Renal cortical epithelial cell (primary cell): ENCODE results near the gene NOLC1. TPM values are rescaled to one million over a fixed set of nuclear protein-coding genes. Genes with fewer than 3 reads are reported as not detected.
"Not testable (repeated sequence)": the region's sequence is repeated elsewhere in the genome, so short reads cannot be mapped to it uniquely, and the experiment has no call there.

Source experiments
- DNase-seq: peaks from one replicate; pipeline ENCODE4 v3.0.0-alpha.2; 2011; ENCODE audit warnings: low read depth
- total RNA-seq: library from RNA; depleted of rRNA; stranded (reverse); fragments of >200 nt; gene quantifications from 2 replicates; pipeline ENCODE4 v1.2.3, GENCODE V29; 2014

NOLC1 gene
- total RNA-seq, 1 donor from 2014 or later, result 57.6 TPM

GRCh38 chr10:102153093-102153620 is 968 bp downstream of the NOLC1 start:
- no peak for DNase-seq

DNA sequence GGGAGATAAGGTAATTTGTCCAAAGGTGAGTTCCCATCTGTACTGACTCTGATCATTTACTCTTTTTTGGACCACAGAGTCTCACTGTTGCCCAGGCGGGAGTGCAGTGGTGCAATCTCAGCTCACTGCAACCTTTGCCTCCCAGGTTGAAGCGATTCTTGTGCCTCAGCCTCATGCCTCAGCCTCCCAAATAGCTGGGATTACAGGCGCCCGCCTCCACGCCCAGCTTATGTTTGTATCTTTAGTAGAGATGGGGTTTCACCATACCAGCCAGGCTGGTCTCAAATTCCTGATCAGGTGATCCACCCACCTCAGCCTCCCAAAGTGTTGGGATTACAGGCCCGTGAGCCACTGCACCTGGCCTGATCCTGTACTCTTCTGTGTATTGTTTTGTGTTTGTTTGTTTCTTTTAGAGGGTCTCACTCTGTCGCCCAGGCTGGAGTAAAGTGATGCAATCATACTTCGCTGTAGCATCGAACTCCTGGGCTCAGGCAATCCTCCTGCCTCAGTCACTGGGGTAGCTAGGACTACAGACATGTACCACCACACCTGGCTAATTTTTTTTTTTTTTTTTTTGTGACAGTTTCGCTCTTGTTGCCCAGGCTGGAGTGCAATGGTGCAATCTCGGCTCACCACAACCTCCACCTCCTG is 2.4 kb downstream of the NOLC1 start:
- no peak for DNase-seq

GRCh38 chr10:102157224-102157623 is 5.0 kb downstream of the NOLC1 start:
- DNase-seq, result no peak

DNA sequence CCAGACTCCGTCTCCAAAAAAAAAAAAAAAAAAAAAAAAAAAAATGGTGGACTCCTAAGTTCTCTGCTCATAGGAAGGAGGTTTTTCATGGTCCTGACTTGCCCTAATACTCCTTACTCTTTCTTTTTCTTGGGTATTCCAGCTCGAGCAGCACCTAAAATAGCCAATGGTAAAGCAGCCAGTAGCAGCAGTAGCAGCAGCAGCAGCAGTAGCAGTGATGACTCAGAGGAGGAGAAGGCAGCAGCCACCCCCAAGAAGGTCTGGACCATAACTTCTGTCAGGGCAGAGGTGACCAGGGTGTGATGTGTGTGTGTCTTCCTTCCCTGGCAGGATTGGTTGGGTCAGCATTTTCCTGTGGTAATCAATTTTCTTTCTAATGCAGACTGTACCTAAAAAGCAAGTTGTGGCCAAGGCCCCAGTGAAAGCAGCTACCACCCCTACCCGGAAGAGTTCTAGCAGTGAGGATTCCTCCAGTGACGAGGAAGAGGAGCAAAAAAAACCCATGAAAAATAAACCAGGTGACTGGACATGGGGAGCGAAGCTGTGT is 6.9 kb downstream of the NOLC1 start:
- DNase-seq, result no peak

DNA sequence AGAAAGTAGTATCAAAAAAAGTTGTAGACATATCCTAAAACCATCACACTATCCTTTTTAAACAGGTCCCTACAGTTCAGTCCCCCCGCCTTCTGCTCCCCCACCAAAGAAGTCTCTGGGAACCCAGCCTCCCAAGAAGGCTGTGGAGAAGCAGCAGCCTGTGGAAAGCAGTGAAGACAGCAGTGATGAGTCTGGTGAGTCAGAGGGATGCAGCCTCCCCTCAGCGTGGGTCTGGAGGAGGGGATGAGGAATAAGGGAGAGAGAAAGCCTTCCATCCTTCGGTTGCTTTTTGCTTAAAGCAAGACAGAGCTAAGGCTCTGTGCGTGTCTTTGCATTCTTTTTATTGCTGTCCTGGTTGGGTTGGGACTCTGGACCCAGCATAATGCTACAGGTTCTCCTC is 7.6 kb downstream of the NOLC1 start:
- no peak for DNase-seq

DNA sequence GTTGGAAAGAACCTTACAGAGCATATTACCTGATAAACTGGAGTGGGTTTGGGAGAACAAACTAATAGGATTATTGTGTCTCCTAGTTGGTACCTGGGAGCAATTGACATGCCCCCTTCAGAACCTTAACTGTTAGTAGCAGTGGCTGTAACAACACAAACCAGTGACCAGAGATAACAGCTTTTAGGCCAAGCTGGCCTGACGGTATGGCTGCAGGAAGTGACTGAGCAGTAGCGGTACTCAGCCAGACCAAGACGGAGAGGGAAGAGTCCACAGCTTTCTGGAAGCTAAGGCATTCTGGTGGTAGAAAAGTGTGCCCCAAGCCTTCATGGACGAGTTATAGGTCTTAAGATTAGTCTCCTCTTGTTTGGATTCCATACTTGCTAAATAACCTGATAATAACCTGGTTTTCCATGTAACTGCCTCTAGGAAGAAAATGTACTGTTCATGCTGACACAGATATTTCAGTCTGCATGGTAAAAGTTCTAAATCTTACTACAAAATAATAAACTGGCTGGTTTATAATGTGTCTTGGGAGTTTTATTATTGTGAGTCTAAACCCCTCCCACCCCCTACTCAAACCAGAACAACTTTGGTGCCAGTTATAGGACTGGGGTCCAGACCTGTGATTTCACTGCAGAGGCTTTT is 11.3 kb downstream of the NOLC1 start:
- DNase-seq, result no peak

DNA sequence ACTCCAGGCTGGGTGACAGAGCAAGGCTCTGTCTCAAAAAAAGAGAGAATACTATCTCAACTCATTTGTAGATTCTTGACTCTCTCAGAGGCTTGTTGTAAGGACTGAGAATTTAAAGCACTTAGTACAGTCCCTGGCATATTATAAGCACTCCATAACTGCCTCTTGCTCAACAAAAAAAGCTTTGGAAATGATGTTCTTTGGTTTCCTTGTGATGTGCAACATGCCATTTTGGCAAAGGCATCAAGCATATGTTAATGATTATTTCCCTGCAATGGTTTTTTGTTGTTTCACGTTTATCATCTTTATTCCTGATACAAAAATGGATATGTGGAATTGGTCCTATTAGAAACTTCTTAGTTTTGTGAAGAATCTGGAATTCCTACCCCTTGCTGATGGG is 15.7 kb downstream of the NOLC1 start:
- DNase-seq, result no peak

DNA sequence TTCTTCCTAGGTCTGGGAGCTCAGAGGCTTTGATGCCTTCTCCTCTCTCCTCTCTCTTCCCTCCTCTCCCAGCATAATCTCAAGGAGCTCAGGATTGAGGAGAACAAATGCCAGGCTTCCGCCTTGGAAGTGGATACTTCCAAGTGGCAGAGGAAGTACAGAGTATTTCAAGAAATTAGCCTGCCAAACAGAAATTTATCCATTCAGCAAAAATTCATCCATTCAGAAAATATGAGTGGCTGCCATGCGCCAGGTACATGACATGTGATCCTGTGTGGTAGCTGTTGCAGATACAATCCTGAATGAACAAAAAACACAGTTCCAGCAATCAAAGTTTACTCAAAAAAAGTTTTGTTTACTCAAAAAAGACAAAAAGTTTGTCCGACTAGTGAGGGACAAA is 18.4 kb downstream of the NOLC1 start:
- DNase-seq, result no peak

DNA sequence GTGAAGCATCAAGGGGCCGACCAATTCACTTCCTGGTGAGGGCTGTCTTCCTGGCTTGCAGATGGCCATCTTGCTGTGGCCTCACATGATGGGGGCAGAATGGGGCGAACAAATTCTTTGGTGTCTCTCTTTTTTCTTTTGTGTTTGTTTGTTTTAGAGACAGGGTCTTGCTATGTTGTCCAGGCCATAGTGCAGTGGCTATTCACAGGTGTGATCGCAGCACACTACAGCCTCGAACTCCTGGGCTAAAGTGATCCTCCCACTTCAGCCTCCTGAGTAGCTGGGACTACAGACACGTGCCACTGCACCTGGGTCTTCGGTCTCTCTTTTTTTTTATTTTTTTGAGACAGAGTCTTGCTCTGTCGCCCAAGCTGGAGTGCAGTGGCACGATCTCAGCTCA is 20.1 kb downstream of the NOLC1 start:
- no peak for DNase-seq

DNA sequence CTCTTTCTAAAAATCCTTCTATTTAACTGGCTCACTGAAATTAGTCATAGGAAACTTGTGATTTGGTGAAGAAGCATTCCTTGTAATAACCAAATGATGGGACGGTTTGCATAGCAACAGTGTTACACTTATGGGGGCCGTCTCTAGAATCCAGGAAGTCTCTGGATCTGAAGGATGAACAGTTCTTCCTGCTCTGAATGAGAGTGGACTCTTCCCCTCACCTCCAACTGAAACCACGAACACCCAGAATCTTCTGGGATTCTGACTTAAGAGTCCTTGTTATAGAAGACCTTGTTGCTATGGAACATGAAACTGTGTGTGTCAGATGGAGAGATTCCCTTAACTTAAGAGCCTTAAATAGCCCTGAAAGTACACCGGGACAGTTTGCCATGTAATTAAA is 23.2 kb downstream of the NOLC1 start:
- no peak for DNase-seq

DNA sequence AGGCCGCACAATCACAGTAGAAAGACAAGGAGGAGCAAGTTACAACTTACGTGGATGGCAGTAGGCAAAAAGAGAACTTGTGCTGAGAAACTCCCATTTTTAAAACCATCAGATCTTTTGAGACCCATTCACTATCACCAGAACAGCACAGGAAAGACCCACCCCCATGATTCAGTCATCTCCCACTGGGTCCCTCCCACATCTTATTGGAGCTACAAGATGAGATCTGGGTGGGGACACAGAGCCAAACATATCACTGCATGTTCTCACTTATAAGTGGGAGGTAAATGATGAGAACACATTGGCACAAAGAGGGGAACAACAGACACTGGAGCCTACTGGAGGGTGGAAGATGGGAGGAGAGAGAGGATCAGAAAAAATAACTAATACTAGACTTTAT is 32.4 kb downstream of the NOLC1 start:
- no peak for DNase-seq

- no peak for DNase-seq
Observed at GRCh38 chr10:102185272-102185671, 33.1 kb downstream of the NOLC1 start.

- no peak for DNase-seq
Observed at GRCh38 chr10:102185811-102186527, 33.8 kb downstream of the NOLC1 start.

- DNase-seq, result no peak
Observed at GRCh38 chr10:102188298-102188940, 36.2 kb downstream of the NOLC1 start.

DNA sequence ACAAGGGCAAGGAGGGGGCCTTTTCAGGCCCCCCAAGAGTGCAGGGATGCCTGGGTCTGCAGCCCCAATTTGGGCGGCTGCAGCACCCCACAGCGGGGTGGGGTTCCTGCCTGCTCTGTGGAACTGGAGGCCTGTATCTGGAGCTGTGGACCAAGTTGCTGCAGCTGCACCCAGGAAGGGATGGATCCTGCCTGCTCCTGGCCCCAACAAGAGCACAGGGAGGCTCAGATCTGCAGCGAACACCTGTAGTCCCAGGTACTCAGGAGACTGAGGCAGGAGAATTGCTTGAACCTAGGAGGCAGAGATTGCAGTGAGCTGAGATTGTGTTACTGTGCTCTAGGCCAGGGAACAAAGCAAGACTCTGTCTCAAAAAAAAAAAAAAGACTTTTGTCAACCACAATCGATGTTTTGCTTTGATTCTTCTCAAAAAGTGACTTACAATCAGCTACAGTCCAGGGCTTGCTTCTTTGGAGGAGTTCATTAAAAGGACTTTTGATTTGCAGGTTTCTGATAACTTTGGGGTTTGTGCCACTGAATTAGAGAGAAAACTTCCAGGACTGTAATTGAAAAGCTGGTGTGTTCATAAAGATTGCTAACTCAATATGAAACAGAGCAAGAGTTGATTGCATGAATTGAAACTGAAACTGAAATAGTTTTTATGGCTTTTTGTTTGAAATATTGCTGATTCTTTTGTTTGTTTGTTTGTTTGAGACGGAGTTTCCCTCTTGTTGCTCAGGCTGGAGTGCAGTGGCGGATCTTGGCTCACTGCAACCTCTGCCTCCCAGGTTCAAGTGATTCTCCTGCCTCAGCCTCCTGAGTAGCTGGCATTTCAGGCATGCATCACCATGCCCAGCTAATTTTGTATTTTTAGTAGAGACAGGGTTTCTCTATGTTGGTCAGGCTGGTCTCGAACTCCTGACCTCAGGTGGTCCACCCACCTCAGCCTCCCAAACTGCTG is 37.0 kb downstream of the NOLC1 start:
- DNase-seq, result not testable (repeated sequence)

- no peak for DNase-seq
Observed at GRCh38 chr10:102191956-102192355, 39.8 kb downstream of the NOLC1 start.

DNA sequence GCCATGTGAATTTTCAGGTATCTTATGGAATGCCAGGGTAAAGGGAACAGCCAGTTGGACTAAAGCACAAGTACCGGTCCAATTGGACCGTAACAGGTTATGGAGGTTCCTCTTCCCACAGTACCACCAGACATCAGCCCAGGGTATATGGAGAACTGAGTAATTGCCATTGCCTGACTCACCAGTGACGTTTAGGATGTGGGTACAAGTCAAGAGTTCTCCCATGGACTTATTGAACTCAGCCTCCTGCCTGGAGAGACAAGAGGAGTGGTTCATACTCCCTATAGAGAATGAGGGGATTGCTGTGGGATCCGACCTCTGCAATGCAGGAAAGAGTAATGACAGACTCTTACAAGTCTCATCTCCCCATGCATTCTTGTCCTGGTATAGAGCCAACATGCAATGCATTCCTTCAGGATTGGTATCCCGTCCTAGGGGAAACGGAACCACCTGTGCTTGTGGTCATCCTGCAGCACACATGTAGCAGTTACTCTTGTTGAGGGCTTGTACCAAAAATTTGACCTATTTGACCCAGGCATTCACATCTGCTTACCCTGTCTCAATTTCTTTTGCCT is 43.2 kb downstream of the NOLC1 start:
- DNase-seq, result no peak

DNA sequence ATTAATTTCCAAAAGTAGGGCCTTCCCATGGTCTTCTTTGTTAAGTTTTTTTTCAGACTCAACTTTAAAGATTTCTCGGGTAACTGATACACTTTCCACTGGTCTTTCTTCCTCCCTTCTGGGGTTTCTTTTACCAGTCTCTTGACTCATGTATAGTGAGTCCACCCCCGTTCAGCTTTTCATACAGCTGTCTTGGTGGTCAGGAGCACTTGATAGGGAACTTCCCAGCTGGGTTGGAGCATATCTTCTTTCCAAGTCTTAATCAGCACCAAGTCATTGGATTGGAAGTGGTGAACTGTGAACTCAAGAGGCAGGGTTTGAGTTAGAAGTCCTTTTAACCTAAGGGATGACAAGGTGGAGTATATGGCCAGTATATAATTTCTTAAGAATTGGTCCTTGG is 44.7 kb downstream of the NOLC1 start:
- no peak for DNase-seq

GRCh38 chr10:102198027-102198426 is 45.8 kb downstream of the NOLC1 start:
- DNase-seq, result no peak
